NCI-H146 (cell line): ENCODE measurements around the gene RABEP2.
"Not testable (repeated sequence)": the region's sequence is repeated elsewhere in the genome, so short reads cannot be mapped to it uniquely, and the experiment has no call there.

ENCODE experiments used
- DNase-seq: peaks from one replicate; lab custom pipeline; 2025; lab: John Stamatoyannopoulos, UW

RABEP2 gene

DNA sequence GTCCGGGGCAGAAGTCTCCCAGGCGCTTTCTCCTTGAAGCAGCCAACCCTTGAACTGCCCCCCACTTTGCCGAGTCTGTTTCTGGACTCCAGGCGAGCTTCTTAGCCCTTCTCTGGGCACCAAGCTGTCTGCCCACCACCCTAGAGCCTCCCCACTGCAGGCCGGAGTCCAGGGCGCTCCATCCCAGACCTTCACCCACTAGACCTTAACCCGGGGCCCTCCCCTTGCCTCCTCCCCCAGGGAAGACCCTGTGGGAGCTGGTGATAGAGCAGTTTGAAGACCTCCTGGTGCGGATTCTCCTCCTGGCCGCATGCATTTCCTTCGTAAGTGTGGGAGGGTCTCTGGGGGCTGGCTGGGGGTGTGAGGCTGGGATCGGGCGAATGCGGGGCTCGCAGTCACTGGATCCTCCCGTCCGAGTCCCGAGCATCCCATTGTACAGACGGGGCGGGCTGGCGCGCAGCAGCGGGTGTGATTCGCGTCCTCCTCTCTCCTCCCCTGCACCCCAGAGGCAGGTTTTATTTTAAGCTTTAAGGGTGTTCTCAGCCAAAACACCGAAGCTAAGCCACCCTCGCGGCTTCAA, 45.7 kb downstream of the RABEP2 start:
- peak; percentile 65 for DNase-seq

DNA sequence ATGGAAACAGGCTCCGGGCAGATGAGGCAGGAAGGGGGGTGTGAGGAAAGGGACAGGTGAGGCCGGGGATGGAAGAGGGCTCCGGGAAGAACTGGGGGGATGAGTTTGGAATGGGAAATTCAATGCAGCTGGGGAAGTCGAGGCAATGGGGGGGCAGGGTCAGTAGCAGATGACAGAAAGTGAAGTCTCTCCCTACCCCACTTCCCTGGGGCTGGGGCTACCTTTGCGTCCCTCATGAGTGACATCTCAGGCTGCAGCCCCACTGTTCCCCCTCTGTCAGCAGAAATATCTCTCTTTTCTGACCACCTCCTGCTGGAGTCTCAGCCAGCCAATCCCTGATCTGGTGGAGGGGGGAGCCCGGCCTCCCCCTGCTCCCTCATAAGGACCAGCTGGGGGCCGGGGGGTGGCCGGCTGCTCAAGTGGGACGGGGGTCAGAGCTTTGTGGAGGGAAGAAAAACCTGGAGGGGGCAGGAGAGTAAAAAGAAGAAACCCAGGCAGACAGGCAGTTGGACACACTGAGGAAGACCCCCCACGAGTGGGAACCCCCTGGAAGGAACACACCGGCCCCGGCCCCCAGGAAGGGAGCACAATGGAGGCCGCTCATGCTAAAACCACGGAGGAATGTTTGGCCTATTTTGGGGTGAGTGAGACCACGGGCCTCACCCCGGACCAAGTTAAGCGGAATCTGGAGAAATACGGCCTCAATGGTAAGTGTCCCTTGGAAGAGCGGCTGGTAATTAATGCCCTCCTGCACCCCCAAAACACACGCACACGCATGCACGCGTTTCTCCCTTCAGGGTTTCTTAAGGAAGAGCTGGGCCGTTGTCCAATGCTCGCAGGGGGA, 46.7 kb downstream of the RABEP2 start, which contains the start of gene ATP2A1:
Gene ATP2A1 (plus strand): TSS at position 406 of the 844 bp plus-strand sequence. CDS start 184 bp downstream, at position 590.
- no peak for DNase-seq

DNA sequence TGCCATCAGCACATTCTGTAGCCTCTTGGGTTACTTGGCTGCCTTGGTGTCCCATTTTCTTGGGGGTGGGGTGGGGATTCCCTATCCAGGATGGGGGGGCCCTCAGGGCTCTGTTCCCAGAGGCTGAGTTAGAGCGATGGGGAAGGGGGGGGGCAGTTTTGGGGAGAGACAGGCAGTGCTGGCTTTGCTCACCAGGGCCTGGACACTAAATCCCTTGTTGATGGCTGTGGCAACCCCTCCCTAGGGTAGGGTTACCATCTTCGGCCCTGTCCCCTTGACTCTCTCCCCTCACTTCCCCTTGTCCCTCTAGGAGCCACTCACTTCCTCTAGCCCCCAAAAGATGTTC, 47.4 kb downstream of the RABEP2 start:
- DNase-seq, result no peak

DNA sequence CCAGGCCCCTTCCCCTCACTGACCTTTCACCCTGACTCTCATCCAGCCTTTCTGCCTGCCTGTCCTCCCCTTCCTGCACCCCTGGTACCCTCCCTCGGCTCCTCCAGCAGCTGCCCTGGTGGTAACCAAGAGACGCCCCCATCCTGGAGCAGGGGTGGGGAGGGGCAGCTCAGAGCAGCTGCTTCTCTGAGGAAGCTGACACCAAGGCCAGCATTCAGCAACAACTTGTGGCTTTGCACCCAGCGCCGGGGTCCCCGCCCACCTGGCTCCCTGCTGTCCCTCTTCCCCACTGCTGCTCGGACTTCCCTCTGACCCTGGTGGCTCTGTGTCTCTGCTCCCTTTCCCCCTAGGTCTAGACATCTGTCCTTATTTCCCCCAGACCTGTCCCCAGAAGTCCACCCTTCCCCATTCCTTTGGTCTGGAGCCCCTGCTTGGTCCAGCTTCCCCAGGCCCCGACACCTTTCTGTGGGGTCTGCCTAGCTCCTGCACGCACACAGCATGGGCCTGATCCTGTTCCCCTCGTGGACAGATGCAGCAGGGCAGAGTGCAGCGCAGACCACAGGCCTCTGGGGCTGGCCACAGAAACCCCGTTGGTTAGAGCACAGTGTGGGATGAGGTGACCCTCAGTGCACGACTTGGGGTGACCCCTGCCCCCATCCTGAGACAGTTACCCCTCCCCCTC, 47.9 kb downstream of the RABEP2 start:
- DNase-seq, result no peak

DNA sequence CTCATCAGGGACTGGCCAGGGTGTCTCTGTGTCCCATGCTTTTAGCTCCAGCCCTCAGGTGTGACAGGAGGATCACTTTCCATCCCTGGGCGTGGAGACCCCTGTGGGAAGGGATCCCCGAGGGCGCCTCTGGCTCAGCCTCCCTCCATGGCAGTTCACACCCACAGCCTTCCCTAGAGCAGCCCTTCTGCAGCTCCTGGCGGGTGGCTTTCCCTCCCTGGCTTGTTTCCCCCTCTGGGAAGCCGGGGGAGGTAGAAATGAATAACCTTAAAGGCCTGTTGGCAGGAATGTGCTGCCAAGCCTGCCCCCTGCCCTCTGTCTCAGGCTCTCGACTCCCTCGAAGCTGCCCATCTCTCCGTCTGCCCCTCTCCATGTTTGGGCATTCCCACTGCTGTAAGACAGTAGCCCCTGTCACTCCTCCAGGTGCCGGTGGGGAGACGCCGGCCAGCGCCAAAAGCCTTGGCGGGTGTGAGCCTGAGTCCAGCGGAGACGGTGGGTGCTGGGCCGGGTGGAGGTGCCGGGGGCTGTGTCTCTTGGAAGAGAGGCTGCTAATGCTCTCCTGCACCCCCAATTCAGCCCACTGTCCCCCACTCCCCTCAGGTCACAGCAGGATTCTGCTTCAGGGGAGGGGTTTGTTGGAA, 48.9 kb downstream of the RABEP2 start:
- DNase-seq, result no peak

DNA sequence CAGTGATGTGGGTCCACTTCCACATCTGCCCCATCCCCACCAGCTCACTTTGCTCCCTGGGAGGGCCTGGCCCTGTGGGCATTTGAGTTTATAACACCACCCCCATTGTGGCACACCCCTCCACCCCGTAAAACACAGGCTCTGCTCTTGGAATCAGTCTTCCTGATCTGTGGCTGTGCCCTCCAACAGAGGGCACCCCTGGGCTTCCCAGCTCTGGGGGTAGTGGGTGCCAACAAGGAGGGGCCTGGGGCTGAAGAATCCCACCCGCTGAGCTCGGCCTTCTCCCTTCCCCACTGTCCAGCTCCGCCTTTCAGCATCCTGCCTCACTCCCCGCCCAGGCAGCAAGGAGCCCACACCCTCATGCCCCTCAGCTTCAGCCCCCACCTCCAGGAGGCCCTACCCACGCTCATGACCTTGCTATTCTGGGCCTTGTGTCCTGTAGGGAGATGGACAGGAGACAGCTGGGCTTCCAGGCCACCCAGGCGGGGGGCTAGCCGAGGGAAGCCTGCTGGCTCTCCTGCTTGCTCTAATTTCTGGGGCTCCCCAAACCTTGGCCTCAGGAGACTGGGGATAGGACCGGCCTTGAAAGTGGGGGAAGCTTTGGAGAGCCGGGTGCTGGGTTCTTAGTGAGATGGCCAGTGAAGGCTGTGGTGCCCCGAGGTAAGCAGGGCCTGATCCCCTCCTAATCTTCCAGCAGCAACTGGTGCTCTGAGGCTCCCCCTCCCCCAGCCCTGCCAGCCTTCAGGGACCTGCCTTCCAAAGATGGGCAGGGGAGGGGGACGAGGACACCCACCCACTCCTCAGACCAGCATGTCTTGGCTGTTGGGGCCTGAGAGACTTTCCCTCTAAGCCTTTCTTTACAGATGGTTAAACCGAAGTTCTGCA, 49.7 kb downstream of the RABEP2 start:
- no peak for DNase-seq

DNA sequence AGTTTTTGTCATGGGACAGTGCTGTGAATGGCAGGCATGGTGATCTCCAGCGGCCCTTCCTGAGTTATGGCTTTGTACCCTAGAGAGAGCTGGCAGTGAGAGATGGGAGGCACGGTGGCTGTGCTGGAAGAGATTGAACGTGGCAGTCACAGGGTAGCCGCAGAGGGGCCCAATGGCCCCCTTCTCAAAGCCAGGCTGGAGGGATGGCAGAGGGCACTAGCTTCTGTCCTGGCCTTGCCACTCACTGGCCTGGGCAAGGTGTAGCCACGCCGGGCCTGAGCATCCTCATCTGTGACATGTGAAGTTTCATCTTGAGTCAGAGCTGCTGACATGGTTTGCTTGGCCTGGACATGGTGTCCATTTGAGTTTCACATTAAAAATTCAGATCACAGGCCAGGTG, 50.6 kb downstream of the RABEP2 start:
- DNase-seq, result no peak

DNA sequence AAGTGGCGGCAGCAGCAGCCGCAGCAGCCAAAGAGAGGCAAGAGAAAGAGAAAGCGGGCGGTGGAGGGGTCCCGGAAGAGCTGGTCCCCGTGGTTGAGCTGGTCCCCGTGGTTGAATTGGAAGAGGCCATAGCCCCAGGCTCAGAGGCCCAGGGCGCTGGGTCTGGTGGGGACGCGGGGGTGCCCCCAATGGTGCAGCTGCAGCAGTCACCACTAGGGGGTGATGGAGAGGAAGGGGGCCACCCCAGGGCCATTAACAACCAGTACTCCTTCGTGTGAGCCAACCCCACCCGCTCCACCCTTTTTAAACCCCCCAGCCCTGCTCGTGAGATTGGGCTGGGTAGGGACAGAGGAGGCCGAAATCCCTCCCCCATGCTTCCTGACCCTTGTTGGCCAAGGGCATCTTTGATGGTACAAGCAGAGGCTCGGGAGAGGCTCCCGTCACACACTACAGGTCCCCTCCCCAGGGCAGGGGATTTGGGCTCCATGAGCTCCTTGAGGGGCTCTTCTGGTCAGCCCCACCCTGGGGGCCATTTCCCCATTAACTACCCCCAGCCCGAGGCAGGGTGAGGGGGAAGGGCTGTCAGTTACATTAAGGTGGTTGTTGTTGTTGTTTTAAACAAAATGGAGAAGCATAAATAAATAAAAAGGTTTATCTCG, 51.4 kb downstream of the RABEP2 start:
- peak; percentile 7 for DNase-seq

DNA sequence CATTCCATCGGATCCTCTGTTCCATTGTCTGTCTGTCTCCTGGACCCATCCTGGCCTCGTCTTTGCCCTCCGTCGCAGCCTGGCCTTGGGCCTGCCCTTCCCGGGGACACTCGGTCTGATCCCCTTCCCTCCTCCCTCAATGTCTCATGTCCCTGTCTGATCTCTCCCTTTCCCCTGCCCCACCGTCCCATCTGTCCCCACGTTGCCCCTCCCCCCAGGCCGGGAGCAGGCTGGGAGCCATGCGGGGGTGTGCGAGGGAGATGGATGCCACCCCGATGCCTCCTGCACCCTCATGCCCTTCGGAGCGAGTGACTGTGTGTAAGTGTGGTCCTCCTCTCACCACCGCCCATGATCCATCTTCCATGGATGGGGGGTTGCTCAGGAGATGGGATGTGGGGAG, 52.1 kb downstream of the RABEP2 start:
- no peak for DNase-seq

DNA sequence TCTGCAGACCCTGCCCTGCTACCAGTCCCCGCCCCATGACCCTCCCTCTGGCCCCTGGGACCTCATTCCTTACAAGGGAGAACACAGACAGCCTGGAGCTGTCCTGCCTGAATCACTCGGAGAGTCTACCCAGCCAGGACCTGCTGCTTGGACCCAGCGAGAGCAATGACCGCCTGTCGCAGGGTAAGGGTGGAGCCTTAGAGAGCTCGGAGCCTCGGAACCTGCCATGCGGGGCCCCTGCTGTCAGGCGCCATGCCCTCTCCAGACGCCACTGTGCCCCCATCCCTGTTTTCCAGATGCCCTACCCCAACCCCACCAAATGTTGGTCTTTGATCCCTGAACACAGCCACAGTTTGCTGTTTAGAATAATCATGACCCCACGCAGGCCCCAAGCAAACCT, 55.8 kb downstream of the RABEP2 start:
- DNase-seq, result no peak

DNA sequence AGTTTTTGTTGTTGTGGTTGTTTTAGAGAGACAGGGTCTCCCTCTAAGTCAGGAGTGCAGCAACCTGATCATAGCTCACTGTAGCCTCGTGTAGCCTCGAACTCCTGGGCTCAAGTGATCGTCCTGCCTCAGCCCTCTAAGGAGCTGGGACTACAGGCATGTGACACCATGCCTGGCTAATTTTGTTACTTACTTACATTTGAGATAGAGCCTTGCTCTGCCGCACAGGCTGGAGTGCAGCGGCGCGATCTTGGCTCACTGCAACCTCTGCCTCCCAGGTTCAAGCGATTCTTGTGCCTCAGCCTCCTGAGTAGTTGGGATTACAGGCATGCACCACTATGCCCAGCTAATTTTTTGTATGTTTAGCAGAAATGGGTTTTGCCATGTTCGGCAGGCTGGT, 57.4 kb downstream of the RABEP2 start:
- DNase-seq, result not testable (repeated sequence)

DNA sequence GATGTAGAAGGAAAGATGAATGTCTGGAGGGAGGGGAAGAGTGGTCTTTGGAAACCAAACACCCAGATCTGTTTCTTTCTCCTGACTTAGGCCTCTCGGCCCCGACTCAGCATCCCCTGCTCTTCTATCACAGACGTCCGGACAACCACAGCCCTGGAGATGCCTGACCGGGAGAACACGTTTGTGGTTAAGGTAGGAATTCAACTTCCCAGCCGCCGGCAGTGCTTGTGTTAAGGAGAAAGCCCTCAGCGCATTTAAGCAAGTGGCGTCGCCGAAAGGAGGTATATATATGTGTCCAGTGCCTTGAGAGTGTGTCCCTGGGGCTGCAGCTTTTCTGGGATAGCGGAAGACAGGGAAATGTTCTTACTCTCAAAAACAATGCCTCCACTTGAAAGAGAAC, 57.8 kb downstream of the RABEP2 start:
- no peak for DNase-seq

DNA sequence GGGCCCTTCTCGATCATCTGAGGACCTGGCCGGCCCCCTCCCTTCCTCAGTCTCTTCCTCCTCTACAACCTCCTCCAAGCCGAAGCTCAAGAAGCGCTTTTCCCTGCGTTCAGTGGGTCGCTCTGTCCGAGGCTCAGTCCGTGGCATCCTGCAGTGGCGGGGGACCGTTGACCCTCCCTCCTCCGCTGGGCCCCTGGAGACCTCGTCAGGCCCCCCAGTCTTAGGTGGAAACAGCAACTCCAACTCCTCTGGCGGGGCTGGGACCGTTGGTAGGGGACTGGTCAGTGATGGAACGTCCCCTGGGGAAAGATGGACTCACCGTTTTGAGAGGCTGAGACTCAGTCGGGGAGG, 58.6 kb downstream of the RABEP2 start:
- no peak for DNase-seq

DNA sequence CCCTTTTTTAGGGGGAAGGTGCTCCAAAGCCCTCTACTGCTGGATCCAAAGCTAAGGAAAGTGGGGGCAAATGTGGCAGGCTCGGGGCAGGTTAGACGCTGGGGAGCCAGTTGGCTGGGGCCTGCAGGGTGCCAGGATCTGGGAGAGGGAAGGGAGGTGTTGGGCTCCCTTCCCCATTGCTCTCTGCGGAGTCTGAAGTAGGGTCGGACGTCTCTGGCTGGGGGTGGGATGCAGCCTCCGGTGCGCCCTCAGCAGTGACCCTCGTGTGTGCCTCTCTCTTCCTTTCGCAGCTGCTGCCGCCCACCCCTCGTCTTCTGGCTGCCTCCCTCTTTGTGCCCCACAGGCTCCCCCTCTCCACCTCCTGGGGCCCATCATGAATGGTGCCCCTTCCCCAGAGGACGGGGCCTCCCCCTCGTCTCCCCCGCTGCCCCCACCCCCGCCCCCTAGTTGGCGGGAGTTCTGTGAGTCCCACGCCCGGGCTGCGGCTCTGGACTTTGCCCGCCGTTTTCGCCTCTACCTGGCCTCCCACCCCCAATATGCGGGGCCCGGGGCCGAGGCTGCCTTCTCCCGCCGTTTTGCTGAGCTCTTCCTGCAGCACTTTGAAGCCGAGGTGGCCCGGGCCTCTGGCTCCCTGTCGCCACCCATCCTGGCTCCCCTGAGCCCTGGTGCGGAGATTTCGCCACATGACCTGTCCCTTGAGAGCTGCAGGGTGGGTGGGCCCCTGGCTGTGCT, 59.1 kb downstream of the RABEP2 start:
- DNase-seq, result no peak

DNA sequence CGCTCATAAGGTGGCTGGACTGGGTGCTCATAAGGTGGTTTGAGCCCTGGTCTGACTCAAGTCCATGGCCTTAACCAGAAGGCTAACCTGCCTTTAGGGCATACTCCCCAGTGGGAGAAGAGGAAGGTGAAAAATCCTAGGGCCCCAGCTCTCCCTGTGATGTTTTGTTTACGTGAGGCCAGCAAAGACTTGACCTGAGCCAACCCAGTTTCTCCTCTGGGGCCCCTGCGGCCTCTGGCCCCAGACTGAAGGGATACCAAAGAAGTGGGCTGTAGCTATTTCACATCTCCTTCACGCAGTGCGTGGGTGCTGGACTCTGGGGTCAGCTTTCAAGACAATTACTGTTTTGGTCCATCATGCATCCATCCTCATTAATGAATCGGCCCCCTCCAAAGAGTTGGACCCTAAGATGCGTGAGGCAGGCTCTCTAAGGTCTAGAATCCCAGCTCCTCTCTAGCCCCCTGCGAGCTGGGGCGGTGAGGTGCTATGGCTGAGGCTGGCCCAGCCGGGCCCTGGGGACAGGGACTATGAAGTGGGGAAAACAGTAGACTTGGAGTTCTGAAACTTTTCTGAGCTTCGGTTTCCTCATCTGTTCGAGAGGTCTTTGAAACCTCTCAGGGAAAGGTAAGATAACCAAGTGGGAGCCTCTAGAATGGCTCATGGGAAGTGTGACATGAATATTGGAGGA, 59.9 kb downstream of the RABEP2 start:
- no peak for DNase-seq

DNA sequence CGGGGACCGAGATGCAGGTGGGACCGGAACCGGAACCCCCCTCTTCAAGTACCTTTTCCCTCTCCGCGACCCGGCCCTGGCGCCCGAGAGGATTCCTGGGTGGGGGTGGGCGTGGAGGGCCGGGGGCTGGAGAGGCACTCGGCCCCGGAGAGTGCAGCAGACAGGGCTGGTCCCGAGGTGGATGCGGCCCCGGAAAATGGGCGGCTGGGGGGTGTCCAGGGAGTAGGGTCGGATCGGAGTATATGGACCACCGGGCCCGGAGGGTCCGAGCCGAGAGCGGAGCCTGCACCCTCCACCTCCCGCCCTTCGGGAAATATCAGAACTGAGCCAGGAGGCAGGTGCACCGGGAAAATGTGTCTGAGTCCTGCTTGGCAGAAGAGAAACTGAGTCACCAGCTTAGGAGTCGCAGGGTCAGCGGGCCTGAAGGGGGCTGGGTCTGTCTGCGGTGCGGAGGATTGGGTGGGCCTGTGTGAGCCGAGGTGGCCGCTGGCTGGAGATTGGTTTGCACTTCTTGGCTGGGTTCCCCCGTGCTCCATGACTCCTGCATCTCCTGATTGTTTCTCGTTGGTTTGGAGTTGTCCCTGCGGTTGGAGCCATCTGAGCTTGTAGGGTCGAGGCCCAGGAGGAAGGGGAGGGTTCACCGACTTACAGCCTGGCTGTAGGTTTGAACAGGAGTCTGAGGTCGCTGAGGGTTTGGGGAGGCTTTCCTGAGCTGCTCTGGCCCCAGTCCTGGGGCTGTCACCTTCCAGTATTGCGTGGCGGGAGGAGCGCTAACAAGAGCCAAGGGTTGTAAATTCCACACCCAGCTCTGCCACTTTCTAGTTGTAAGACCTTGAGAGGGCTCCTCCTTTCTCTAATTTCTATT, 60.9 kb downstream of the RABEP2 start:
- DNase-seq, result no peak

DNA sequence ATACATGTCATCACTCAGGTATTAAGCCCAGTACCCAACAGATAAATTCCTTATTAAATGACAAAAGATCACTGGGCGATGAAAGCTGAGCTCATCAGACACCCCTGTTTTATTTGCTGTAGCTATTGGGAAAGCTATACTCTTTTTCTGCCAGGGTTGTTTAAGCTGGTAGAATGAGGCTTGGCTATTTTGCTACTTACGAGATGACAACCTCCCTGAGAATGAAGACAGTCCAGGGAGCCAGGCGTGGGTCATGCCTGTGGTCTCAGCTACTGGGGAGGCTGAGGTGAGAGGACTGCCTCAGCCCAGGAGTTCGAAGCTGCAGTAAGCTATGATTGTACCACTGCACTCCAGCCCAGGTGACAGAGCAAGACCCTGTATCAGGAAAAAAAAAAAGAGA, 65.7 kb downstream of the RABEP2 start:
- no peak for DNase-seq

DNA sequence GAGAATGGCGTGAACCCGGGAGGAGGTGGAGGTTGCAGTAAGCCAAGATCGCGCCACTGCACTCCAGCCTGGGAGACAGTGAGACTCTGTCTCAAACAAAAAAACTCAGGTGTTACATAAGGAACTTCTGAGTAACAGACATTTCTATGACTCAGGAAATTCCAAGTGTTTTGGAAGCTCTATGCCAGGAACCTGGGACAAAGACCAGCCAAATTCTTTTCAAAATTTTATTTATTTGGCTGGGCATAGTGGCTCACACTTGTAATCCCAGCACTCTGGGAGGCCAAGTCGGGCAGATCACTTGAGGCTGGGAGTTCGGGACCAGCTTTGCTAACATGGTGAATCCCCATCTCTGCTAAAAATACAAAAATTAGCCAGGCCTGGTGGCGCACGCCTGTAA, 66.6 kb downstream of the RABEP2 start:
- DNase-seq, result no peak
